NB4 (cell line): ENCODE measurements around the gene MAP3K20.

Experiments
- DNase-seq: peaks from one replicate; pipeline ENCODE4 v3.0.0; 2010; ENCODE audit warnings: low read depth
- H3K4me3 ChIP-seq: one replicate; pipeline ENCODE4 v1.5.1; 2011; ENCODE audit warnings: mild to moderate bottlenecking, low read depth, low read length, moderate library complexity
- MAX ChIP-seq: IDR thresholded peaks from 2 replicates; pipeline ENCODE4 v1.6.1; 2011; ENCODE audit warnings: low read depth, low read length
- MYC ChIP-seq: IDR thresholded peaks from 2 replicates; pipeline ENCODE4 v1.6.1; 2011; ENCODE audit warnings: low read depth, low read length
- POLR2A ChIP-seq: IDR thresholded peaks from 2 replicates; pipeline ENCODE4 v1.6.1; 2011; ENCODE audit warnings: mild to moderate bottlenecking; ENCODE audit not compliant: insufficient read length; ENCODE audit errors: extremely low read depth
- TF ChIP-seq, protein P1 (sequence below): IDR thresholded peaks from one replicate; pipeline ENCODE4 v1.5.1; 2012; ENCODE audit warnings: low read depth, low read length

The MAP3K20 gene

DNA sequence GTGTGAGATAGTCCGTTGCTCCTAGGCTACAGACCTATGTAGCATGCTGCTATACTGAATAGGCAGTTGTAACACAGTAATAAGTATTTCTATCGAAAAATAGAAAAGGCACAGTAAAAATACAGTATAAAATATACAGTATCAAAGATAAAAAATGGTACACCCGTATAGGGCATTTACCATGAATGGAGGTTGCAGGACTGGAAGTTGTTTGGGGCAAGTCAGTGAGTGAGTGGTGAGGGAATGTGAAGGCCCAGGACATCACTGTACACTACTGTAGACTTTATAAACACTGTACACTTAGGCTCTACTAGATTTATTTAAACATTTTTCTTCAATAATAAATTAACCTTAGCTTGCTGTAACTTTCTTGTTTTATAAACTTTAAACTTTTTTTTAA is 3.5 kb downstream of the MAP3K20 start:
- no peak for DNase-seq
- TF ChIP-seq MYC (no peak), POLR2A (no peak), MAX (no peak)
- TF ChIP-seq, protein P1, sequence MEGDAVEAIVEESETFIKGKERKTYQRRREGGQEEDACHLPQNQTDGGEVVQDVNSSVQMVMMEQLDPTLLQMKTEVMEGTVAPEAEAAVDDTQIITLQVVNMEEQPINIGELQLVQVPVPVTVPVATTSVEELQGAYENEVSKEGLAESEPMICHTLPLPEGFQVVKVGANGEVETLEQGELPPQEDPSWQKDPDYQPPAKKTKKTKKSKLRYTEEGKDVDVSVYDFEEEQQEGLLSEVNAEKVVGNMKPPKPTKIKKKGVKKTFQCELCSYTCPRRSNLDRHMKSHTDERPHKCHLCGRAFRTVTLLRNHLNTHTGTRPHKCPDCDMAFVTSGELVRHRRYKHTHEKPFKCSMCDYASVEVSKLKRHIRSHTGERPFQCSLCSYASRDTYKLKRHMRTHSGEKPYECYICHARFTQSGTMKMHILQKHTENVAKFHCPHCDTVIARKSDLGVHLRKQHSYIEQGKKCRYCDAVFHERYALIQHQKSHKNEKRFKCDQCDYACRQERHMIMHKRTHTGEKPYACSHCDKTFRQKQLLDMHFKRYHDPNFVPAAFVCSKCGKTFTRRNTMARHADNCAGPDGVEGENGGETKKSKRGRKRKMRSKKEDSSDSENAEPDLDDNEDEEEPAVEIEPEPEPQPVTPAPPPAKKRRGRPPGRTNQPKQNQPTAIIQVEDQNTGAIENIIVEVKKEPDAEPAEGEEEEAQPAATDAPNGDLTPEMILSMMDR = no peak
- no peak overlapping the region for H3K4me3 ChIP-seq

DNA sequence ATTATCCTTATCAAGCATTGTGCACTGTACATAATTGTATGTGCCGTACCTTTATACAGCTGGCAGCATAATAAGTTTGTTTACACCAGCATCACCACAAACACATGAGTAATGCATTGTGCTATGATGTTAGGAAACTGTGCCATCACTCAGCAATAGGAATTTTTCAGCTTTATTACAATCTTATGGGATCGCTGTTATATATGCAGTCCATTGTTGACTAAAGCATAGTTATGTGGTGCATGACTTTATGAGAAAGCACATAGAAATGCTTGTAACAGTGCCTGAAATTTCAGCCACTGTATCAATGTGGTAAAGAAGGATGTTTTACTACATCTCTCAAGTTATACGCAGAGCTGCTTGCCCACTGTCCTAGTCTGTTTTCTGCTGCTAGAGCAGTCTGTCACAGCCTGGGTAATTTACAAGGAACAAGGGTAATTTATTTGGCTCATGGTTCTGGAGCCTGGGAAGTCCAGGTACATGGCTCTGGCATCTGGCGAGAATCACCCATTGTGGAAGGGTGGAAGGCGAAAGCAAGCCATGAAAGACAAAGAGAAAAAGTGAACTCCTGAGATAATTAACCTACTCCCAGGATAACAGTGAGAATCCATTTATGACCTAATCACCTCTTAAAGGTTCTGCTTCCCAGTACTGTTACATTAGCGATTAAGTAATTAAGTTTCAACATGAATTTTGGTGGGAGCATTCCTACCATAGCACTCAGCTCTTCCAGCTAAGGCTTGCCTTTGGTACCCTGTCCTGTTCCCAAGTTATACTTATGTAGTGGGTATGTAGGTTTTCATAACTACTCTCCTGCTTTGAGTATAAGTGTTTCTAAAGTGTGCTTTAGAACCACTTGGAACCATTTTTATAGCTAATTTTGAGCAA is 4.6 kb downstream of the MAP3K20 start:
- no peak overlapping the region for H3K4me3 ChIP-seq
- DNase-seq = no peak
- TF ChIP-seq, protein P1 = no peak
- TF ChIP-seq MYC = no peak
- TF ChIP-seq POLR2A = no peak
- no peak for TF ChIP-seq MAX

GRCh38 chr2:173086518-173087213 is 11.0 kb downstream of the MAP3K20 start:
- TF ChIP-seq, protein P1 = no peak

DNA sequence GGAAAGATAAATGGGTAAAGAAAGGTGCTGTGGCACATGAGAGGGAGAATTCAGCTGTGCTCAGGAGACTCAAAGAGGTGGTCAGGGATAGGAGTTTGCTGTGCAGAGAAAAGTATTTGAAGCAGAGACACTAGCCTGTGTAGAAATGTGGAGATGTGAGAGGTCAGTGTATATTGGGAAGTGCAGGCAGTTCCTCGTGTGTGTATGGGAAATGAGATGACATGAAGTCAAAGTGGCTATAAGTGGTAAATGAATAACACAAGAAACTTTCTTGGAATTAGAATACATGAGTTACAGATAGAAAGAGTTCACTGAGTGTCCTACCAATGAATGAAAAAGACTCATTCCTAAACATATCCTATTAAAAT is 11.6 kb downstream of the MAP3K20 start:
- no peak overlapping the region for H3K4me3 ChIP-seq
- DNase-seq = no peak
- TF ChIP-seq POLR2A (no peak), MYC (no peak)
- TF ChIP-seq, protein P1 = no peak

More at GRCh38 chr2:173086518-173087213, 11.0 kb downstream of the MAP3K20 start:
- DNase-seq = no peak
- H3K4me3 ChIP-seq = no peak overlapping the region

GRCh38 chr2:173087793-173088496 is 12.3 kb downstream of the MAP3K20 start:
- no peak for DNase-seq
- TF ChIP-seq POLR2A (no peak), MAX (no peak), MYC (no peak)
- TF ChIP-seq, protein P1 = no peak
- H3K4me3 ChIP-seq = no peak overlapping the region
